Mucosa of rectum (tissue), 2 donors: Measurements from ENCODE around the gene HS3ST3A1.
A peak's percentile ranks its signal among the peaks of the same experiment; 100 is the strongest.

Experiments
- H3K27ac ChIP-seq, 2 donors: one replicate each; pipeline ENCODE4 v1.7.0; 2013; ENCODE audit warnings: inconsistent platforms in 2 of 2, low read depth in 2 of 2, low read length in 2 of 2
- H3K27me3 ChIP-seq, 2 donors: one replicate each; pipeline ENCODE4 v1.7.0; 2013; ENCODE audit warnings: low read length in 2 of 2; ENCODE audit not compliant: control insufficient read depth in 2 of 2, insufficient read depth in 2 of 2
- H3K36me3 ChIP-seq, 2 donors: one replicate each; pipeline ENCODE4 v1.7.0; 2013; ENCODE audit warnings: low read length in 2 of 2; ENCODE audit not compliant: control insufficient read depth in 2 of 2, insufficient read depth in 2 of 2
- H3K4me1 ChIP-seq, 2 donors: one replicate each; pipeline ENCODE4 v1.7.0; 2013; ENCODE audit warnings: low read length in 2 of 2, mild to moderate bottlenecking in 1 of 2; ENCODE audit not compliant: control insufficient read depth in 2 of 2, insufficient read depth in 2 of 2
- H3K4me3 ChIP-seq, 2 donors: one replicate each; pipeline ENCODE4 v1.7.0; 2013; ENCODE audit warnings: low read length in 2 of 2
- H3K9ac ChIP-seq, 2 donors: one replicate each; pipeline ENCODE4 v1.7.0; 2013; ENCODE audit warnings: low read length in 2 of 2, low read depth in 1 of 2, mild to moderate bottlenecking in 1 of 2
- H3K9me3 ChIP-seq, 2 donors: one replicate each; pipeline ENCODE4 v1.7.0; 2013; ENCODE audit warnings: low read length in 2 of 2; ENCODE audit not compliant: control insufficient read depth in 2 of 2
- donor health status: healthy.
- donor health status: Normal muscosa, but diverticular disease.

Gene HS3ST3A1

DNA sequence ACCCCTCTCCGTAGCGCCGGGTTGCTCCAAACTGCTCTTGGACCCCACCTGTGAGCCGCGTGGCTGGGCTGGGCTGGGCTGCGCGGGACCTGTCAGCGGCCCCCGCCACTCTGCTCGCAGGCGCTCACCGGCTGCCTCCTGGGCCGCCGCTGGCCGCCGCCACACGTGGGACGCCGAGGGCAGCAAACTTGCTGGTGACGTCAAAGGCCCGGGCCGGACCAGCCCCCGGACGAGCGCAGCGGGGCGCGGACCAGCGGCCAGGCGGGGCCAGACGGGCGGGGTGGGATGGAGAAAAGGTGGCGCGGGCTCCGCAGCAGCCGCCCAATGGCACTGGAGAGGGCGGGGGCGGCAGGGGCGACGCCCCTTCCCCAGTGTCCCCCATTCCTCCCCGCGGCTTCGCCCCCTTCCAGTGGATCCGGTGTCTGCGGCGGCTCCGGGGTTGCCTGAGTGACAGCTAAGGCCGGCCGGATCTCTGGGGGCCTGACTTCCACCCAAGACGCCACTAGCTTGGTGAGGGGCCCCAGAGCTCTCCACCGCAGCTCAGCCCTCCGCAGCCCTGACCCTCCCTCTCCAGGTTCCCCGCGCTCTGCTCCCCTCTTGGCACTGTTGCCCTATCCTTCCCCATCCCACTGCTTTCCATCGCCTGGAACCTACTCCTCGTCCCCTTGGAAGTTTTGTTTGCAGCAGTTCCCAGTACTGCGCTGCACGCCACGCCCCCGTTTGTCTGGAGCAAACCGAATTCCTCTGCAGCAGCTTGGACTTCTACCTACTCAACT is at the start of gene HS3ST3A1:
Gene HS3ST3A1, minus strand, starts transcription at position 154 of the 776 bp plus-strand sequence. CDS start 800 bp downstream, outside the sequence.
- peak within 1 kb of the TSS in 1 of 2 donors; percentile 48 for H3K9ac ChIP-seq
- H3K9me3 ChIP-seq: no peaks in the 10 kb centered on the region
- peaks cover 7 to 10% of the 10 kb centered on the region in 2 donors for H3K27me3 ChIP-seq
- H3K4me1 ChIP-seq: no peaks in the 10 kb centered on the region
- H3K36me3 ChIP-seq: no peaks in the 10 kb centered on the region
- peak within 1 kb of the TSS in 1 of 2 donors; percentile 10 for H3K27ac ChIP-seq
- H3K4me3 ChIP-seq: peak within 1 kb of the TSS; percentile 28 to 48

GRCh38 chr17:13650096-13650675 is 48.5 kb upstream of the HS3ST3A1 start:
- no peaks in the 10 kb centered on the region for H3K9me3 ChIP-seq
- H3K9ac ChIP-seq: no peak overlapping the region
- no peak overlapping the region for H3K4me3 ChIP-seq

GRCh38 chr17:13647543-13648021 is 45.9 kb upstream of the HS3ST3A1 start:
- Histone ChIP-seq H3K9me3 (no peaks in the 10 kb centered on the region), H3K27me3 (no peaks in the 10 kb centered on the region), H3K4me3 (no peak overlapping the region), H3K9ac (no peak overlapping the region), H3K27ac (no peak overlapping the region), H3K36me3 (no peaks in the 10 kb centered on the region), H3K4me1 (no peaks in the 10 kb centered on the region)

More at GRCh38 chr17:13650096-13650675, 48.5 kb upstream of the HS3ST3A1 start:
- no peak overlapping the region for H3K27ac ChIP-seq
- H3K36me3 ChIP-seq: no peaks in the 10 kb centered on the region
- H3K4me1 ChIP-seq: no peaks in the 10 kb centered on the region
- H3K27me3 ChIP-seq: no peaks in the 10 kb centered on the region

GRCh38 chr17:13646969-13647542 is 45.3 kb upstream of the HS3ST3A1 start:
- Histone ChIP-seq H3K4me1 (no peaks in the 10 kb centered on the region), H3K9ac (no peak overlapping the region), H3K9me3 (no peaks in the 10 kb centered on the region), H3K36me3 (no peaks in the 10 kb centered on the region), H3K27ac (no peak overlapping the region), H3K4me3 (no peak overlapping the region), H3K27me3 (no peaks in the 10 kb centered on the region)

GRCh38 chr17:13646411-13646810 is 44.7 kb upstream of the HS3ST3A1 start:
- Histone ChIP-seq H3K4me1 (no peaks in the 10 kb centered on the region), H3K4me3 (no peak overlapping the region), H3K36me3 (no peaks in the 10 kb centered on the region), H3K9me3 (no peaks in the 10 kb centered on the region), H3K27ac (no peak overlapping the region), H3K9ac (no peak overlapping the region), H3K27me3 (no peaks in the 10 kb centered on the region)

- Histone ChIP-seq H3K27ac (no peak overlapping the region), H3K9ac (no peak overlapping the region), H3K4me1 (no peaks in the 10 kb centered on the region), H3K27me3 (no peaks in the 10 kb centered on the region), H3K36me3 (no peaks in the 10 kb centered on the region), H3K9me3 (no peaks in the 10 kb centered on the region), H3K4me3 (no peak overlapping the region)
These were observed 41.5 kb upstream of the HS3ST3A1 start for GRCh38 chr17:13643180-13643579.

DNA sequence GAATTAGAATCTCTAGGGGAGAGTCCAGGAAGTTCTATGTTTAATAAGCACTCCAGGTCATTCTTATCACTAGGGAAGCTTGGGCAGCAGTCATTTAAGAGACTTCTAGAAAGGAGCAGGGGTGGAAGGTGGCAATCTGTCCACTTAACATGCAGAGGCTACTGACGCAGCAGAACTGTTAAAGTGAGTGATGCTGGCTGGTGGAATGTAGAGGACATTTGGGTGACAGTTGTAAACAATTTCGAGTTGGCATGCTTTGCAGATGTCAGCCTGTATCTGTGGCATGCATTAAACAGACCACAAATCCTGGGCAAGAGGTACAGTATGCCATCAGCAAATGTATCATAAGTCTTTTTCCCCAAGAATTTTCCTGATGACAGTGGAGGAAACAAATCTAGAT is 40.5 kb upstream of the HS3ST3A1 start:
- H3K27ac ChIP-seq: no peak overlapping the region
- no peaks in the 10 kb centered on the region for H3K36me3 ChIP-seq
- no peaks in the 10 kb centered on the region for H3K27me3 ChIP-seq
- no peak overlapping the region for H3K4me3 ChIP-seq
- no peaks in the 10 kb centered on the region for H3K9me3 ChIP-seq
- no peak overlapping the region for H3K9ac ChIP-seq
- no peaks in the 10 kb centered on the region for H3K4me1 ChIP-seq

DNA sequence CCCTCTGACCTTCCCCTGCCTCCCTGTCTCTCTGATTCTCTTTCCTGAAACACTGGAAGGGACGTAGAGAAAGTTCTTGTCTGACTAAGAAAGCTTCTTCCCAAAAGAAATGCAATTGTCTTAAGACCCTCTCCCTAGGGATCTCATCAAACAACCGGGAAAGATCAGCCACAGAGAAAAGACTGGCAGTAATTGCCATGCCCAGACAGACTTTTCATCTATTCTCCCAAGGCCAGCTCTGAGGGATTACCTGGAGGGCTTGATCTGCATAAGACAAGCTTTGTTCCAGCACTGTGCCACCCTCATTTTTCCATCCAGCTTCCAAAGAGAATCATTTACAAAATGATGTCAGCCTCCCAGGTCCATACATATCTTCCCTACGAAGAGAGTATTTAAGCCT is 38.8 kb upstream of the HS3ST3A1 start:
- no peak overlapping the region for H3K4me3 ChIP-seq
- H3K27me3 ChIP-seq: no peaks in the 10 kb centered on the region
- no peaks in the 10 kb centered on the region for H3K36me3 ChIP-seq
- H3K27ac ChIP-seq: no peak overlapping the region
- H3K9ac ChIP-seq: no peak overlapping the region
- no peaks in the 10 kb centered on the region for H3K4me1 ChIP-seq
- H3K9me3 ChIP-seq: no peaks in the 10 kb centered on the region

DNA sequence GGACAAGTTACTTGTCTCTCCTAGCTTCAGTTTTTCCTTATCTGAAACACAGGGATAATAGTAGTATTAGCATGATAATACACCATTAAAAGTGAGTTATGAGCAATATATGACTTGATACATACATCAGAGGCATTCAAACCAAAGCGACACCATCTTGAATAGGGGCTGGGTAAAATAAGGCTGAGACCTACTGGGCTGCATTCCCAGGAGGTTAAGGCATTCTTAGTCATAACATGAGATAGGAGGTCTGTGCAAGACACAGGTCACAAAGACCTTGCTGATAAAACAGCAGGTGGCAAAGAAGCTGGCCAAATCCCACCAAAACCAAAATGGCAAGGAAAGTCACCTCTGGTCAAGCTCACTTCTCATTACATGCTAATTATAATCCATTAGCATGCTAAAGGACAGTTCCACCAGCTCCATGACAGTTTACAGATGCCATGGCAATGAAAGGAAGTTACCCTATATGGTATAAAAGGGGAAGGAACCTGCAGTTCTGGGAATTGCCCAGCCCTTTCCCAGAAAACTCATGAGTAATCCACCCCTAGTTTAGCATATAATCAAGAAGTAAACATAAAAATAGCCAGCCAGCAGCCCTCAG is 37.2 kb upstream of the HS3ST3A1 start:
- Histone ChIP-seq H3K27ac (no peak overlapping the region), H3K9me3 (no peaks in the 10 kb centered on the region), H3K4me1 (no peaks in the 10 kb centered on the region), H3K9ac (no peak overlapping the region), H3K4me3 (no peak overlapping the region), H3K36me3 (no peaks in the 10 kb centered on the region), H3K27me3 (no peaks in the 10 kb centered on the region)

DNA sequence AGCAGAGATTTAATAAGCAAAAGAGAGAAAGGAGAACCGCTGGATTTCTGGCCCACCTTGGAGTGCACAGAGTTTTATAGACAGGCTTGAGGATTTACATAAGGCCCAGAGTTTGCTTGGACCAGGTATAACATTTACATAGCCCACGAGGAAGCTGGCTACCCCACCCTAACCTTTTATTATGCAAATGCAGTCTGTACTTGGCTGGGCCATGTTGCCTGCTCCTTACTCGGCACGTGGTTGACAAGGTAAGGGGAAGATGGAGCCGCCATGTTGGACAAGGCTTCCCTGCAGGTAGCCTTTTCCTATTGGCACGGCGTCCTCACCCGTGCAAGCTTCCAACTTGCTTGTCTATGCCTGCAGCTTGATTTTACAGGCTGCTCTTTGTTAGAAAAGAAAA is 35.2 kb upstream of the HS3ST3A1 start:
- Histone ChIP-seq H3K36me3 (no peaks in the 10 kb centered on the region), H3K27ac (no peak overlapping the region), H3K4me1 (no peaks in the 10 kb centered on the region), H3K27me3 (no peaks in the 10 kb centered on the region), H3K9me3 (no peaks in the 10 kb centered on the region), H3K4me3 (no peak overlapping the region), H3K9ac (no peak overlapping the region)
